ENCODE results near the gene LAMC1.

The LAMC1 gene

GRCh38 chr1:183173828-183174227, 150.6 kb downstream of the LAMC1 start:
- no peak for DNase-seq (ENCODE audit: extremely low spot score, insufficient read length, low read depth)
- no peak for FAIRE-seq

DNA sequence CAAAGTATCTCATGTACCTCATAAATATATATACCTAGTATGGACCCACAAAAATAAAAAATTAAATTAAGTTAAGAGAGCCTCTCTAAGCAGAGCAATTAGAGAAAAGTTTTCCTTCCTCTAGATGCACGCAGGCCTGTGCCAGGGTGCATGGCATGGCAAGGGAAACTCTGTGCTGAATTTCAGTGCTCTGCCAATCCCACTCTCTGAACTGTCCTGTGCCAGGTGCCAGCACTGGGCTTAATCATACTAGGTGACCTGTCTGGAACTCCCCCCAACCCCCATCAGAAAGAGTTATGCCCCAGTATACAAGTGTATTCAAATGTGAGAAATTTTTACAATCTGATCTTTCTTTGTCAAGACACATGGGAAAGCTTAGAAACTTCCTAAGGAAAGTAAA, 152.4 kb downstream of the LAMC1 start:
- no peak for FAIRE-seq
- DNase-seq (ENCODE audit: extremely low spot score, insufficient read length, low read depth): no peak

DNA sequence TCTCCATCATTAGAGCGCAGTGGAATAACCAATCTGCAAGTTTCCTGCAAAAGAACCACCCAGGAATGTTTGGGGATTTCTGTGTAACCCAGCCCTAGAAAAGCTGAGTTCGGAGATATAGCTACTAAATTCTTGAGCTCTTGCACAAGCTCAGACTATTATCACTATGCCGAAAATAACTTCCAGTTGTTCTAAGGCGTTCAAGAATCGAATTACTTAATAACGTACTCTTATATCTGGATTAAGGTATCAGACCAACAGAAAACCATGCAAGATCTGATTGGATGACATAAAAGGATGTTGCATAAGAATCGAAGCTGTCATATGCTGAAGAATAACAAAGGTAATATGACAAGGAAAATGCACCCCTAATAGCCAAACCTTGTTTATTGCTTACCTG, 155.3 kb downstream of the LAMC1 start:
- DNase-seq (ENCODE audit: extremely low spot score, insufficient read length, low read depth): no peak
- FAIRE-seq: no peak

DNA sequence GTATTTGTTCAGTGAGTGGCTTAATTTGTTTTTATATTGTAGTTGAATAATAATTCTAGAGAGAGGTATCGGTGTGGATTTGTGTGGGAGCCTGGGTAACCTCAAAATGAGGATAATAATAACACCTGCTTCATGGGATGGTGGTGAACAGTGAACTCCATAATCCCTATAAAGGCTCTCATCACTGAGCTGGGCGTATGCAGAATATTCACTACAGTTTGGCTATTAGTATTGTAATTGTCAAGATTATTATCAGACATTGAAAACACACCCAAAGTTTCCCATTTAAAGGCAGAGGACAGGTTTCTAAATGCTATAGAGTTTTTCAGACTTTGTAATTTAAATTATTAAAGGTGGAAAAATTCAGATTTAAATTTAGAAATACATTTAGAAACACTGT, 155.8 kb downstream of the LAMC1 start:
- FAIRE-seq: no peak

GRCh38 chr1:183180218-183180617, 157.0 kb downstream of the LAMC1 start:
- no peak for DNase-seq (ENCODE audit: extremely low spot score, insufficient read length, low read depth)
- FAIRE-seq: peak; percentile 36

More for the DNA sequence above, 155.8 kb downstream of the LAMC1 start:
- no peak for DNase-seq (ENCODE audit: extremely low spot score, insufficient read length, low read depth)

- FAIRE-seq (peak; percentile 68), DNase-seq (ENCODE audit: extremely low spot score, insufficient read length, low read depth) (no peak)
These were observed 157.4 kb downstream of the LAMC1 start for GRCh38 chr1:183180634-183181056.

DNA sequence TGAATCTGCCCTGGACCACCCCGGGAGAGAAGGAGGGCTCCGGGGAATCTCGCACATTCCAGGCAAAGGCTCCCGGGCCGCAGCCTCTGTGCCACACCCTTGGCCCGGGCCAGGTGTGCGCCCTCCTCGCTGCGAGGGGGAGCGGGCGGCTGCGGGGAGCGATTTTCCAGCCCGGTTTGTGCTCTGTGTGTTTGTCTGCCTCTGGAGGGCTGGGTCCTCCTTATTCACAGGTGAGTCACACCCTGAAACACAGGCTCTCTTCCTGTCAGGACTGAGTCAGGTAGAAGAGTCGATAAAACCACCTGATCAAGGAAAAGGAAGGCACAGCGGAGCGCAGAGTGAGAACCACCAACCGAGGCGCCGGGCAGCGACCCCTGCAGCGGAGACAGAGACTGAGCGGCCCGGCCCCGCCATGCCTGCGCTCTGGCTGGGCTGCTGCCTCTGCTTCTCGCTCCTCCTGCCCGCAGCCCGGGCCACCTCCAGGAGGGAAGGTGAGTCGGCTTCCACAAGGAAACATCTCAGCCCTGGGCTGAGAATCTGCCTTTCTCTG, 162.8 kb downstream of the LAMC1 start, which contains the start of gene LAMC2:
LAMC2 (plus strand) TSS at position 324 of the 550 bp plus-strand sequence; CDS start at position 413, 89 bp downstream.
- FAIRE-seq: no peak
- no peak for DNase-seq (ENCODE audit: extremely low spot score, insufficient read length, low read depth)

GRCh38 chr1:183186841-183187240, 163.6 kb downstream of the LAMC1 start:
- no peak for DNase-seq (ENCODE audit: extremely low spot score, insufficient read length, low read depth)
- FAIRE-seq: no peak

GRCh38 chr1:183188240-183188639, 165.0 kb downstream of the LAMC1 start:
- no peak for DNase-seq (ENCODE audit: extremely low spot score, insufficient read length, low read depth)
- no peak for FAIRE-seq

GRCh38 chr1:183191833-183192232, 168.6 kb downstream of the LAMC1 start:
- no peak for FAIRE-seq
- DNase-seq (ENCODE audit: extremely low spot score, insufficient read length, low read depth): no peak

- DNase-seq (ENCODE audit: extremely low spot score, insufficient read length, low read depth): no peak
These were observed 170.8 kb downstream of the LAMC1 start for GRCh38 chr1:183193963-183194525.

DNA sequence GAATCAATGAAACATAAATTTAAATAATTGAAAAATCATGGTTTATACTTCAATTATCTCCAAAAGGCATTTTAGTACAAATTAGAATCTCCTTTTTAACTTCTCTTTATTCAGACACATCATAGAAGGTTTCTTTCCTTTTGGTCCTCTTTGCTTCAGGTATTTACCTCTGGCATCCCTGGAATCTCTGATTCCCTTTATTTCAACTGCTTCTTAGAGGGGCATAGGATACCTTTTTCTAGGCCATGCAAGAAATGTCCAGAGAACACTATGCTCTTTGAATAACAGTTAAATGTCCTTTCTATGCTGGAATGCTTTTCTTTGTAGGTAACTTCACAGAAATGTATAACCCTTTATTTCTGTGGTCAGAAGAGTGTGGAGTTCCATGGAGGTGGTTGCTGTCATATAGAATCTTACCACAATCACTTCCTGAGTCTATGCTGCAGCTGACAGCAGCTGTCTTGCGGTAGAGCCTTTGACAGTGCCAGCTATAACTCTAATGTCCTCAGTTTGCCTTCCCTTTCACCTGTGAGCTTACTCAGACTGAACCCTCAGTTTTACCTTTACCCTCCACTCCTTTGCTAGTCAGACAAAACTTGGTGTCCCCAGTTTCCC, 171.4 kb downstream of the LAMC1 start:
- FAIRE-seq: peak; percentile 85
- DNase-seq (ENCODE audit: extremely low spot score, insufficient read length, low read depth): peak; percentile 53

More at GRCh38 chr1:183193963-183194525, 170.8 kb downstream of the LAMC1 start:
- no peak for FAIRE-seq

GRCh38 chr1:183195142-183195574, 171.9 kb downstream of the LAMC1 start:
- FAIRE-seq (no peak), DNase-seq (ENCODE audit: extremely low spot score, insufficient read length, low read depth) (no peak)
